HG03095 (cell line): ENCODE measurements around the gene ZNF48.

Source experiments
- ATAC-seq: cut with Tn5 transposase; IDR thresholded peaks from one replicate; pipeline ENCODE4 v1.9.1; 2021; ENCODE audit warnings: moderate library complexity; ENCODE audit not compliant: unreplicated experiment

The ZNF48 gene

GRCh38 chr16:30395155-30395991 lies at the start of gene ZNF48:
TSS of gene ZNF48 (plus strand) at chr16:30395420. CDS start at chr16:30395795, 375 bp downstream.
- ATAC-seq = peak; percentile 40

- no peak for ATAC-seq
These were observed 48.9 kb upstream of the ZNF48 start for GRCh38 chr16:30346286-30346685.

GRCh38 chr16:30348113-30348512 lies 47.1 kb upstream of the ZNF48 start:
- no peak for ATAC-seq

- ATAC-seq = no peak
These were observed 46.3 kb upstream of the ZNF48 start for GRCh38 chr16:30348929-30349328.

GRCh38 chr16:30349675-30350074 lies 45.5 kb upstream of the ZNF48 start:
- no peak for ATAC-seq

GRCh38 chr16:30350134-30350871 lies 44.9 kb upstream of the ZNF48 start:
- peak; percentile 33 for ATAC-seq

- no peak for ATAC-seq
These were observed 44.2 kb upstream of the ZNF48 start for GRCh38 chr16:30351001-30351441.

- ATAC-seq = no peak
These were observed 43.4 kb upstream of the ZNF48 start for GRCh38 chr16:30351586-30352419.

- no peak for ATAC-seq
These were observed 42.5 kb upstream of the ZNF48 start for GRCh38 chr16:30352488-30353401.

- ATAC-seq = no peak
These were observed 41.6 kb upstream of the ZNF48 start for GRCh38 chr16:30353438-30354129.

- no peak for ATAC-seq
These were observed 40.6 kb upstream of the ZNF48 start for GRCh38 chr16:30354423-30355143.

GRCh38 chr16:30355144-30355953 lies 39.9 kb upstream of the ZNF48 start, which contains the start of gene CD2BP2:
TSS of gene CD2BP2 (minus strand) at chr16:30355308. CDS start at chr16:30354681, 627 bp downstream.
- peak; percentile 50 for ATAC-seq

- no peak for ATAC-seq
These were observed 39.3 kb upstream of the ZNF48 start for GRCh38 chr16:30355954-30356308.

GRCh38 chr16:30356401-30357084 lies 38.7 kb upstream of the ZNF48 start:
- ATAC-seq = no peak

- ATAC-seq = no peak
These were observed 38.0 kb upstream of the ZNF48 start for GRCh38 chr16:30357085-30357714.

- no peak for ATAC-seq
These were observed 37.3 kb upstream of the ZNF48 start for GRCh38 chr16:30357715-30358576.
